Left lobe of liver (tissue), 2 donors: ENCODE measurements around the gene CD44. TPM values are rescaled to one million over a fixed set of nuclear protein-coding genes. Genes with fewer than 3 reads are reported as not detected.

Experiments
- ATAC-seq: fragments of 200-7000 bp; cut with Tn5 transposase; one replicate; pipeline ENCODE4 v1.9.1; 2020; ENCODE audit warnings: mild to moderate bottlenecking, moderate library complexity
- DNase-seq: peaks from one replicate; pipeline ENCODE4 v3.0.0-alpha.2; 2020; ENCODE audit warnings: low spot score
- total RNA-seq: library from RNA; stranded (reverse); gene quantifications from one replicate; pipeline ENCODE4 v1.2.1, GENCODE V29; 2021
- donor health status: DM: no; HTN: no; CAD: no; lungs with moderate emphysema.
- donor health status: DM: no; HTN: yes; CAD: no.

The CD44 gene
- total RNA-seq, 1 donor from 2014 or later: 11.7 TPM

- DNase-seq: no peak
- no peak for ATAC-seq
These were observed 27.6 kb upstream of the CD44 start for GRCh38 chr11:35111161-35112055.

GRCh38 chr11:35112056-35112845, 26.7 kb upstream of the CD44 start:
- no peak for DNase-seq

GRCh38 chr11:35112846-35113105, 26.2 kb upstream of the CD44 start:
- ATAC-seq (no peak), DNase-seq (no peak)

More at GRCh38 chr11:35112056-35112845, 26.7 kb upstream of the CD44 start:
- ATAC-seq: no peak

GRCh38 chr11:35114906-35115687, 23.9 kb upstream of the CD44 start:
- DNase-seq (no peak), ATAC-seq (no peak)

GRCh38 chr11:35115688-35116030, 23.3 kb upstream of the CD44 start:
- ATAC-seq: no peak
- no peak for DNase-seq

- DNase-seq: no peak
- no peak for ATAC-seq
These were observed 22.7 kb upstream of the CD44 start for GRCh38 chr11:35116245-35116644.

GRCh38 chr11:35116762-35117640, 22.0 kb upstream of the CD44 start:
- ATAC-seq (no peak), DNase-seq (no peak)

GRCh38 chr11:35118906-35119305, 20.1 kb upstream of the CD44 start:
- ATAC-seq (no peak), DNase-seq (no peak)

- no peak for ATAC-seq
- DNase-seq: no peak
These were observed 17.6 kb upstream of the CD44 start for GRCh38 chr11:35121326-35121865.

GRCh38 chr11:35122308-35122707, 16.7 kb upstream of the CD44 start:
- ATAC-seq (no peak), DNase-seq (no peak)

- ATAC-seq (no peak), DNase-seq (no peak)
These were observed 12.7 kb upstream of the CD44 start for GRCh38 chr11:35126000-35126878.

- DNase-seq: no peak
- ATAC-seq: no peak
These were observed 11.9 kb upstream of the CD44 start for GRCh38 chr11:35126879-35127581.

- no peak for ATAC-seq
- no peak for DNase-seq
These were observed 11.4 kb upstream of the CD44 start for GRCh38 chr11:35127619-35128018.

- DNase-seq (no peak), ATAC-seq (no peak)
These were observed 7.9 kb upstream of the CD44 start for GRCh38 chr11:35131094-35131493.

GRCh38 chr11:35131886-35132285, 7.1 kb upstream of the CD44 start:
- ATAC-seq: no peak
- no peak for DNase-seq

- DNase-seq: no peak
- ATAC-seq: no peak
These were observed 5.3 kb upstream of the CD44 start for GRCh38 chr11:35133656-35134055.

GRCh38 chr11:35134403-35135148, 4.4 kb upstream of the CD44 start:
- ATAC-seq (no peak), DNase-seq (no peak)

- no peak for DNase-seq
- no peak for ATAC-seq
These were observed 3.7 kb upstream of the CD44 start for GRCh38 chr11:35135222-35135621.
